ENCODE data around the gene VEGFC. TPM values are rescaled to one million over a fixed set of nuclear protein-coding genes. Genes with fewer than 3 reads are reported as not detected.

Gene VEGFC
- polyA plus RNA-seq, 1 of the 3 experiments (the other 2 are of a cell fraction): 81.9 TPM

- H3K4me1 ChIP-seq (ENCODE audit: control insufficient read depth in 1 of 2, insufficient read depth in 2 of 2, low read depth in 1 of 2, low read length in 1 of 2): no peaks in the 10 kb centered on the region; a peak in 1 of 4 replicates
- H3K36me3 ChIP-seq (replicated peaks in 1 of 2; ENCODE audit: control insufficient read depth in 1 of 2, insufficient read depth in 2 of 2, low read length in 1 of 2): peaks cover 0 to 12% of the 10 kb centered on the region in 2 experiments
- no peak overlapping the region for H3K4me2 ChIP-seq
- H3F3A ChIP-seq (replicated peaks; ENCODE audit: insufficient read depth): peaks cover 37% of the 10 kb centered on the region
- no peaks in the 10 kb centered on the region for H4K20me1 ChIP-seq (ENCODE audit: insufficient read depth)
- no peak overlapping the region for H3K9ac ChIP-seq
- H3K9me3 ChIP-seq: no peaks in the 10 kb centered on the region
- H3K27ac ChIP-seq (ENCODE audit: low read depth in 2 of 2, low read length in 1 of 2): peak overlapping the region in 1 of 2 experiments; percentile 91; a peak in 2 of 4 replicates
- TF ChIP-seq EZH2phosphoT487 (IDR thresholded peaks at IDR 0.05; ENCODE audit: borderline replicate concordance, low read depth) (no peak), POLR2AphosphoS5 (IDR thresholded peaks at IDR 0.05; ENCODE audit: low read depth, low read length) (no peak), FOSL2 (IDR thresholded peaks at IDR 0.05; ENCODE audit: borderline replicate concordance, low read depth) (no peak), RFX5 (IDR thresholded peaks at IDR 0.05; ENCODE audit: low read length) (no peak), RXRA (IDR thresholded peaks at IDR 0.05; ENCODE audit: borderline replicate concordance, low read depth) (no peak), FOXM1 (IDR thresholded peaks at IDR 0.05; ENCODE audit: low read depth) (no peak), EP300 (IDR thresholded peaks at IDR 0.05; ENCODE audit: borderline replicate concordance in 1 of 2, low read depth in 1 of 2, low read length in 1 of 2) (no peak), IRF3 (IDR thresholded peaks at IDR 0.05; ENCODE audit: low read depth, low read length) (no peak), ELF1 (IDR thresholded peaks at IDR 0.05) (no peak)
- TF ChIP-seq, protein P1, sequence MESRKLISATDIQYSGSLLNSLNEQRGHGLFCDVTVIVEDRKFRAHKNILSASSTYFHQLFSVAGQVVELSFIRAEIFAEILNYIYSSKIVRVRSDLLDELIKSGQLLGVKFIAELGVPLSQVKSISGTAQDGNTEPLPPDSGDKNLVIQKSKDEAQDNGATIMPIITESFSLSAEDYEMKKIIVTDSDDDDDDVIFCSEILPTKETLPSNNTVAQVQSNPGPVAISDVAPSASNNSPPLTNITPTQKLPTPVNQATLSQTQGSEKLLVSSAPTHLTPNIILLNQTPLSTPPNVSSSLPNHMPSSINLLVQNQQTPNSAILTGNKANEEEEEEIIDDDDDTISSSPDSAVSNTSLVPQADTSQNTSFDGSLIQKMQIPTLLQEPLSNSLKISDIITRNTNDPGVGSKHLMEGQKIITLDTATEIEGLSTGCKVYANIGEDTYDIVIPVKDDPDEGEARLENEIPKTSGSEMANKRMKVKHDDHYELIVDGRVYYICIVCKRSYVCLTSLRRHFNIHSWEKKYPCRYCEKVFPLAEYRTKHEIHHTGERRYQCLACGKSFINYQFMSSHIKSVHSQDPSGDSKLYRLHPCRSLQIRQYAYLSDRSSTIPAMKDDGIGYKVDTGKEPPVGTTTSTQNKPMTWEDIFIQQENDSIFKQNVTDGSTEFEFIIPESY (IDR thresholded peaks at IDR 0.05; ENCODE audit: borderline replicate concordance, low read depth): no peak
- TF ChIP-seq, protein P2, sequence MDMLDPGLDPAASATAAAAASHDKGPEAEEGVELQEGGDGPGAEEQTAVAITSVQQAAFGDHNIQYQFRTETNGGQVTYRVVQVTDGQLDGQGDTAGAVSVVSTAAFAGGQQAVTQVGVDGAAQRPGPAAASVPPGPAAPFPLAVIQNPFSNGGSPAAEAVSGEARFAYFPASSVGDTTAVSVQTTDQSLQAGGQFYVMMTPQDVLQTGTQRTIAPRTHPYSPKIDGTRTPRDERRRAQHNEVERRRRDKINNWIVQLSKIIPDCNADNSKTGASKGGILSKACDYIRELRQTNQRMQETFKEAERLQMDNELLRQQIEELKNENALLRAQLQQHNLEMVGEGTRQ (IDR thresholded peaks at IDR 0.05; ENCODE audit: borderline replicate concordance, low read depth, low read length): no peak
- H3K9me2 ChIP-seq: no peaks in the 10 kb centered on the region
- DNase-seq: no peak
- ChIA-PET POLR2A (no interaction called here), CTCF (no interaction called here)
- no peak overlapping the region for H2AFZ ChIP-seq (ENCODE audit: low read depth)
- H3K27me3 ChIP-seq (ENCODE audit: insufficient read depth): no peaks in the 10 kb centered on the region
- WGBS (ENCODE audit: low lambda C conversion rate): 100% methylated on average over 1 of the region's 1 CpG
- H3K79me2 ChIP-seq (ENCODE audit: insufficient read depth): peaks cover 22% of the 10 kb centered on the region
- H3K4me3 ChIP-seq (ENCODE audit: low read depth in 2 of 2, low read length in 1 of 2): no peak overlapping the region
Observed at GRCh38 chr4:176795441-176795840, 2.7 kb upstream of the VEGFC start.

DNA sequence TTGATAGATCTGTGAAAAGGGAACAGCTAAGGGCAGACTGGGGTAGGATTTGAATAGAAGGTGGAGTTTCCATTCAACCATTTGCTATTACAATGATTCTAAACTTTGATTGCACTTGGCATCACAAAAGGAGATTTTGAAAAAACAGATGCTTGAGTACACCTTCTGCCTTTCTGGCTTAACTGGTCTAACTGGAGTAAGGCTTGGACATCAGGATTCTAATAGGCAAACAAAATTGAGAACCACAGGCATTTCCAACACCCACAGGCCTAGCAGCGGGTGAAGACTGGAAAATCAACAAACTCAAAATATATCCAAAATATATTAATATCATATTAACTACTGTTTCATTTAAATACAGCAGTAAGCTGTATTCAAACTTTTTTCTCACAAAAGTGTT is 1.9 kb upstream of the VEGFC start:
- Histone ChIP-seq H3K79me2 (ENCODE audit: insufficient read depth) (peaks cover 30% of the 10 kb centered on the region), H3K9ac (peak overlapping the region; percentile 45; the same call in 1 of the 2 replicates), H3F3A (replicated peaks; ENCODE audit: insufficient read depth) (peaks cover 40% of the 10 kb centered on the region), H3K27me3 (ENCODE audit: insufficient read depth) (no peaks in the 10 kb centered on the region), H3K9me3 (no peaks in the 10 kb centered on the region), H3K9me2 (no peaks in the 10 kb centered on the region), H3K27ac (ENCODE audit: low read depth in 2 of 2, low read length in 1 of 2) (peak overlapping the region; percentile 79 to 91), H4K20me1 (ENCODE audit: insufficient read depth) (no peaks in the 10 kb centered on the region), H3K36me3 (replicated peaks in 1 of 2; ENCODE audit: control insufficient read depth in 1 of 2, insufficient read depth in 2 of 2, low read length in 1 of 2) (peaks cover 0 to 17% of the 10 kb centered on the region in 2 experiments), H2AFZ (ENCODE audit: low read depth) (peak overlapping the region; percentile 12; the same call in 1 of the 2 replicates), H3K4me3 (ENCODE audit: low read depth in 2 of 2, low read length in 1 of 2) (no peak overlapping the region), H3K4me2 (no peak overlapping the region), H3K4me1 (ENCODE audit: control insufficient read depth in 1 of 2, insufficient read depth in 2 of 2, low read depth in 1 of 2, low read length in 1 of 2) (no peaks in the 10 kb centered on the region; a peak in 1 of 4 replicates)
- 77% methylated on average over 1 of the region's 1 CpG for WGBS (ENCODE audit: low lambda C conversion rate)
- CTCF ChIA-PET: no interaction called here
- DNase-seq: no peak
- TF ChIP-seq, protein P3, sequence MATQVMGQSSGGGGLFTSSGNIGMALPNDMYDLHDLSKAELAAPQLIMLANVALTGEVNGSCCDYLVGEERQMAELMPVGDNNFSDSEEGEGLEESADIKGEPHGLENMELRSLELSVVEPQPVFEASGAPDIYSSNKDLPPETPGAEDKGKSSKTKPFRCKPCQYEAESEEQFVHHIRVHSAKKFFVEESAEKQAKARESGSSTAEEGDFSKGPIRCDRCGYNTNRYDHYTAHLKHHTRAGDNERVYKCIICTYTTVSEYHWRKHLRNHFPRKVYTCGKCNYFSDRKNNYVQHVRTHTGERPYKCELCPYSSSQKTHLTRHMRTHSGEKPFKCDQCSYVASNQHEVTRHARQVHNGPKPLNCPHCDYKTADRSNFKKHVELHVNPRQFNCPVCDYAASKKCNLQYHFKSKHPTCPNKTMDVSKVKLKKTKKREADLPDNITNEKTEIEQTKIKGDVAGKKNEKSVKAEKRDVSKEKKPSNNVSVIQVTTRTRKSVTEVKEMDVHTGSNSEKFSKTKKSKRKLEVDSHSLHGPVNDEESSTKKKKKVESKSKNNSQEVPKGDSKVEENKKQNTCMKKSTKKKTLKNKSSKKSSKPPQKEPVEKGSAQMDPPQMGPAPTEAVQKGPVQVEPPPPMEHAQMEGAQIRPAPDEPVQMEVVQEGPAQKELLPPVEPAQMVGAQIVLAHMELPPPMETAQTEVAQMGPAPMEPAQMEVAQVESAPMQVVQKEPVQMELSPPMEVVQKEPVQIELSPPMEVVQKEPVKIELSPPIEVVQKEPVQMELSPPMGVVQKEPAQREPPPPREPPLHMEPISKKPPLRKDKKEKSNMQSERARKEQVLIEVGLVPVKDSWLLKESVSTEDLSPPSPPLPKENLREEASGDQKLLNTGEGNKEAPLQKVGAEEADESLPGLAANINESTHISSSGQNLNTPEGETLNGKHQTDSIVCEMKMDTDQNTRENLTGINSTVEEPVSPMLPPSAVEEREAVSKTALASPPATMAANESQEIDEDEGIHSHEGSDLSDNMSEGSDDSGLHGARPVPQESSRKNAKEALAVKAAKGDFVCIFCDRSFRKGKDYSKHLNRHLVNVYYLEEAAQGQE (IDR thresholded peaks at IDR 0.05; ENCODE audit: low read depth, low read length): no peak
- TF ChIP-seq, protein P1 (IDR thresholded peaks at IDR 0.05; ENCODE audit: borderline replicate concordance, low read depth): no peak
- no peak for TF ChIP-seq JUND (IDR thresholded peaks at IDR 0.05)
- TF ChIP-seq ELF1 (IDR thresholded peaks at IDR 0.05): no peak
- POLR2A ChIA-PET: no interaction called here

Data from SK-N-SH (cell line).